NCI-H1694 treated with DMSO at 0.1 percent for 48 hours (cell line): Measurements from ENCODE around the gene DEDD.

Source experiments
- DNase-seq: peaks from one replicate; lab custom pipeline; 2025; lab: John Stamatoyannopoulos, UW

DEDD gene

DNA sequence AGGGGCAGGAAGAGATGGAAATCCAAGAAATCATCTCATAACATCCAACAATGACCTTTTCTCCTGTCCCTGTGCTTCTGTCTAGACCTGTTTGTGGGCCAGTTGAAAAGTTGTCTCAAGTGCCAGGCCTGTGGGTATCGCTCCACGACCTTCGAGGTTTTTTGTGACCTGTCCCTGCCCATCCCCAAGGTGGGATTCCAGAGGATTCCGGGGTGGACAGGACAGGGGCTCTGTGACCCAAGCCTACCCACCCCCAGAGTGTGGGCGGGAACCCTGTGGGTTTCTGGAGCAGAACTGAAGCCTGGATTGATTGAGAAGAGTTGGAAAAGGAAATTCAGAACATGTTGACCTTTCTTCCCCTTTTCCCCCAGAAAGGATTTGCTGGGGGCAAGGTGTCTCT lies 31.3 kb upstream of the DEDD start:
- DNase-seq = no peak

DNA sequence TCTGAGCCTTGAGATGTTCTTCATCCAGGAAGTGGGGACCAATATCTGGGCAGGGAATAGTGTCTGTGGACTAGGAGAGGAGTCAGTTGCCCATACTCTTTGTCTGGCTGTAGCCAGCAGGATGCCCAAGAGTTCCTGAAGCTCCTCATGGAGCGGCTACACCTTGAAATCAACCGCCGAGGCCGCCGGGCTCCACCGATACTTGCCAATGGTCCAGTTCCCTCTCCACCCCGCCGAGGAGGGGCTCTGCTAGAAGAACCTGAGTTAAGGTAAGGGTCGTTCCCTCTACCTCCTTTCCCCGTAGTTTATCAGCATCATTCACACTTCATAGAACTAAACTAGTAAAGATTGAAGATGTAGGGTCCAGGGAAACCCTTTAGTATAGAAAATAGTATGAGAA lies 30.3 kb upstream of the DEDD start:
- no peak for DNase-seq

DNA sequence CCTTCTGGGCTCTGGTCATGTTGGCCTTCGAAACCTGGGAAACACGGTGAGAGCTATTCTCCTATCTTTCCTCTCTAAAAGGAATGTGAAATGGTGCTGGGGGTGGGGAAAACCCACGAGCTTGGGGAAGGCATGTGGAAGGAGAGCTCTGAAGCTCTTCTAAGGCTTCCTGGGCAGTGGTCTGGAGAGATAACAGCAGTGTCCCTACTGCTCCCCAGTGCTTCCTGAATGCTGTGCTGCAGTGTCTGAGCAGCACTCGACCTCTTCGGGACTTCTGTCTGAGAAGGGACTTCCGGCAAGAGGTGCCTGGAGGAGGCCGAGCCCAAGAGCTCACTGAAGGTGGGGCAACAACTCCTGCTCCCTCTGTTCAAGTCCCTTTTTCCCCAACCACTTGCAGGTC lies 29.6 kb upstream of the DEDD start:
- DNase-seq = no peak

DNA sequence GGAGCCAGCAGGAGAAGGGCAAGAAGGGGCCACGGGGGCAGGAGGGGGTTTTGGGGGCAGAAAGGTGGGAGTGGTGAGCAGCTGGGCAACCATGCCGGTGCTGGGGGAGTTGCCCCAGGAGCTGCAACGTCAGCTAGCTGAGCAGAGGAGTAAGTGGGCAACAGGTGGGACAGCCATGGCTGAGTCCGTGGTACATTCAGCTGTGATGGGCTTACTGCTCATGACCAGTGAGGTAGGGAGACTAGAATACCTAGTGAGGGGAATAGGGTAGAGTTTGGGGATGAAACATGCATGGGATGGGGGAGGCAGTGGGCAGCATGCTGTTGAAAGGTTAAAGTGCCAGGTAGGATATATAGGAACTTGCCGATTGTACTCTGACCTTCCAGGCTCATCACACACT lies 29.2 kb upstream of the DEDD start:
- DNase-seq = no peak

DNA sequence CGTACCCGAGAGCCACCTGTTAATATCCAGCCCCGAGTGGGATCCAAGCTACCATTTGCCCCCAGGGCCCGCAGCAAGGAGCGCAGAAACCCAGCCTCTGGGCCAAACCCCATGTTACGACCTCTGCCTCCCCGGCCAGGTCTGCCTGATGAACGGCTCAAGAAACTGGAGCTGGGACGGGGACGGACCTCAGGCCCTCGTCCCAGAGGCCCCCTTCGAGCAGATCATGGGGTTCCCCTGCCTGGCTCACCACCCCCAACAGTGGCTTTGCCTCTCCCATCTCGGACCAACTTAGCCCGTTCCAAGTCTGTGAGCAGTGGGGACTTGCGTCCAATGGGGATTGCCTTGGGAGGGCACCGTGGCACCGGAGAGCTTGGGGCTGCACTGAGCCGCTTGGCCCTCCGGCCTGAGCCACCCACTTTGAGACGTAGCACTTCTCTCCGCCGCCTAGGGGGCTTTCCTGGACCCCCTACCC lies 28.2 kb upstream of the DEDD start:
- no peak for DNase-seq

DNA sequence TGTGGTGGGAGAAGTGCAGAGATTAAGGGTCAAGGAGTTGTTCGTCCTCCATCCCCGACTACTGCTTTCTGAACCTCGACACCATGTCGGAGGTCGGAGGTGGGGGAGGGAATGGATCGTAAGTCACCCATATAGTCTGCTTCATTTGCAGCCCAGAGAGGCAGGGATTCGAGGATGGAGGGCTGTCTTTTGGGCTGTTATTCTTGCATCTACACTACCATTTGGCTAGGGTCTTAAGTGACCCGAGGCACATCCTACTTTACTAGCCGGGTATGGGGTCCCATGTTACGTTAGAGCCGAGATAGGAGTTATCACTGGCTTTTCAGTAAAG lies 27.4 kb upstream of the DEDD start:
- no peak for DNase-seq

DNA sequence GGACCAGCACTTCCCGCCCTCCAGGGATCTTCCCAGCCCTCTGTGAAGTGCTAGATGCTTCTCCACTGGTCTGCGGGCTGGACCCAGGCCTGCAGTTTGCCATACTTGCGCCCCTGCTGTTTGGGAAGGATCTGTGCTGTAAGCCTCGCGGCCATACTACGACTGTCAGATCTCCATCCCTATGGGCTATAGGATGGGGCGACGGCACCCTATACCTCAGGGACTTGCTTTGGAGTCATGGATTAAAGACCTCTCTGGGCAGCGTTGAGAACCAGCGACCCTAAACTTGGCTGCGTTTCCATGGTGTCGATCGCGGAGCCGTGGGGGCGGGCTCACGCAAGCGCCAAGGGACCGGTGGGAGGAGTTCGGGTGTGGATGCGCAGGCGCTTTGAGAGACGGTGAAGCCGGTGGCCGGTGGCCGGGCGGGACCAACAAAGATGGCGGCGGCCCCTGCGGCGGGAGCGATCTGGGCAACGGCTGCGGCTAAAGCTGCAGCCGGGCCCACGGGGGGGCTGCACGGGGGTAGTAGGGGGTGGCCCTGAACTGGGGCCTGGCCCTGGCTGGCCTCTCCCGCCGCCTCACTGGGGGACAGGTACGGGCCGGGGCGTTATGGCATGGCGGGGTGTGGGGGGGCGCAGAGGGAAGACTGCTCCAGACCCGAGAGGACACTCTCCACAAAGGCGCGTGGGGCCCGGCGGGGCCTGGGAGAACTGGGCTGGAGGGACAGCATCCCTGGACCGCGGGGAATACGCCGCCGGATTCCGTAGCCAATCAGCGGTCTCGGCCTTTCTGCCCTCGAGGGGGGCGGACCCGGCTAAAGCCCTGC lies 26.8 kb upstream of the DEDD start, which contains the start of gene USP21:
Gene USP21, plus strand, starts transcription at position 414 of the 826 bp plus-strand sequence. CDS start 1,141 bp downstream, outside the sequence.
- peak; percentile 88 for DNase-seq

DNA sequence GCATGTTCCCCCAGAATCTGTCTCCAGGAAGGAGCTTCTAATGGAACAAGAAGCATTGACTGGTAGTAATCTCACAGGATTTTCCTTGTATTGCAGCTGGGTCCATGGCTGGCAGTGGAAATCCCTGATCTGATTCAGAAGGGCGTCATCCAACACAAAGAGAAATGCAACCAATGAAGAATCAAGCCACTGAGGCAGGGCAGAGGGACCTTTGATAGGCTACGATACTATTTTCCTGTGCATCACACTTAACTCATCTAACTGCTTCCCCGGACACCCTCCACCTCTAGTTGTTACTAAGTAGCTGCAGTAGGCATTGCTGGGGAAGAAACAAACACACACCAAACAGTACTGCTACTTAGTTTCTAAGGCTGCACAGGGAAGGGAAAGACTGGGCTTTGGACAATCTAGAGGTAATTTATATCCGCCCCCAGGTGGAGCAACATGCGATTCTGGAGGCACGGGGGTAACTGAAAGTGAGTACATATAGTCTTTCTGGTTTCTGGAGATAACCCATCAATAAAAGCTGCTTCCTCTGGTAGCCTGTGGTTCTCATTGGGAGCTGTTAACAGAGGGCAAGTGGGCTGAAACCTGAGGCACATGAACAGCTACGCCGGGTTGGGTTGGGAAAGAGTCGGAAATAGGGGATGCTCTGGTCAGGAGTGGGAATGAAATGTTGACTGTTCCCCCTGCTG lies 26.0 kb upstream of the DEDD start:
- DNase-seq = no peak

DNA sequence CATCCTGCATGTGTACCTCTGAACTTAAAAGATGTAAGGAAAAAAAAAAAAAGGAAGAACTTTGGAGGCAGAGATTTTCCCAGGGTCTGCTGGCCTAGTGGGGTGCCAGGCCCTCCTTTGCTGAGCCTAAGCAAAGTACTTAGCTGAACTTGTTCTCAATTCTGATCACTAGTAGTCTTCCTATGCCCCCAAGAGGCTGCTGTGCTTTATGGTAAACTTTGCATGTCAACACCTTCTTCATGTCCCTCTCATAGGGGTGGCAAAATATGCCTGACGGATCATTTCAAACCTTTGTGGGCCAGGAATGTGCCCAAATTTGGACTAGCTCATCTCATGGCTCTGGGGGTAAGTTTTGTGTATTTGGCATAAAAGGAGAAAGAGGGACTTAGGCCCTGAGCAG lies 25.4 kb upstream of the DEDD start:
- no peak for DNase-seq

DNA sequence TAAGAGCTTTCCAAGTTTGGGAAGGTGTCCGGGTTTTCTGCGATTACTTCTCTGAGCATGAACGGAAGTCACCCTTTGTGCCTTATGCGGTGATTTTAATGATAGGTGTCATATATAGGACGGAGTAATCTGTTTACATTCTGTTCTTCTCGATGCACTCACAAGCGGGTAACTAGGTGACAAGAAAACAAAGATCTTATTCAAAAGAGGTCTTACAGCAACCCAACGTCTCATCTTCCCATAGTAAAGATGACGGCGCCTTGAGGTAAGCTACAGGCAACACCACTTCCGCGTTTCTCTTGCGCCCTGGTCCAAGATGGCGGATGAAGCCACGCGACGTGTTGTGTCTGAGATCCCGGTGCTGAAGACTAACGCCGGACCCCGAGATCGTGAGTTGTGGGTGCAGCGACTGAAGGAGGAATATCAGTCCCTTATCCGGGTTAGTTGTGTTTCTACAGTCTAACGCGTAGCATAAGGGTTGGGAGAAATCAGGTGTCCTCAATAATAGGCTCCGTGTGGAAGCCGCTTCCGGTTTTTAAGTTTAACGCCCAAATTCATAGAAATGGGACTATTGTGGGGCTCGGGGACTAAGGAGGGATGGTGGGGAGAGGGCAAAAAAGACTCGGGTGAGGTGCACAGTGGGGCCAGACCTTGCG lies 21.3 kb upstream of the DEDD start, which contains the start of gene UFC1:
Gene UFC1, plus strand, starts transcription at position 297 of the 656 bp plus-strand sequence. Its CDS starts 20 bp downstream, at position 317.
- peak; percentile 95 for DNase-seq

DNA sequence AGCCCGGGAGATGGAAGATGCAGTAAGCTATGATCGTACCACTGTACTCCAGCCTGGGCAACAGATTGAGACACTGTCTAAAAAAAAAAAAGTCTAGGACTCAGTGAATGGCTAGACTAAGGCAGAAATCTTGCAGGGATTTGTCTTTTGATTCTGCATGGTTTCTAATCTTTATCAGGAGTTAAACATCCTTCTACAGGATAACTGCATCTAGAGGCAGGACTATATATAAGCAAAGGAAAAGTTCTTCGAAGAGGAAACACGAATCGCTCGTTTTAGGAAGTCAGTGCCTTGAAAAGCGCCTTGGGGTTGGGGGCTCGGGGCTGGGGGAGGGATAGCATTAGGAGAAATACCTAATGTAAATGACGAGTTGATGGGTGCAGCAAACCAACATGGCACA lies 20.7 kb upstream of the DEDD start:
- no peak for DNase-seq

DNA sequence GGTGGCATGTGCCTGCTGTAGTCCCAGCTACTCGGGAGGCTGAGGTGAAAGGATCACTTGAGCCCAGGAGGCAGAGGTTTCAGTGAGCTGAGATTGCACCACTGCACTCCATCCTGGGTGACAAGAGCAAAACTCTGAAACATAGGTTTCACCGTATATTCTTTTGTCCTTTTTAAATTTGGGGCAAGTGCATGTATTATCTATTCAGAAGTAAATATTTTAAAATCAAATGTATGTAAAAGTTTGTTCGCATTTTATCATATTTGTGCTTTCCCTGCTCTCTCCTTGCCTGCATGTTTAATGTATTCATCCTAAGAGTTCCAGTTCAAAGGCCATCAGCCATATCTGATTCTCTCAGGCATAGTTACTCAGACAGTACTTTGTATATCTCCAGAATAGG lies 13.4 kb upstream of the DEDD start:
- peak; percentile 35 for DNase-seq

DNA sequence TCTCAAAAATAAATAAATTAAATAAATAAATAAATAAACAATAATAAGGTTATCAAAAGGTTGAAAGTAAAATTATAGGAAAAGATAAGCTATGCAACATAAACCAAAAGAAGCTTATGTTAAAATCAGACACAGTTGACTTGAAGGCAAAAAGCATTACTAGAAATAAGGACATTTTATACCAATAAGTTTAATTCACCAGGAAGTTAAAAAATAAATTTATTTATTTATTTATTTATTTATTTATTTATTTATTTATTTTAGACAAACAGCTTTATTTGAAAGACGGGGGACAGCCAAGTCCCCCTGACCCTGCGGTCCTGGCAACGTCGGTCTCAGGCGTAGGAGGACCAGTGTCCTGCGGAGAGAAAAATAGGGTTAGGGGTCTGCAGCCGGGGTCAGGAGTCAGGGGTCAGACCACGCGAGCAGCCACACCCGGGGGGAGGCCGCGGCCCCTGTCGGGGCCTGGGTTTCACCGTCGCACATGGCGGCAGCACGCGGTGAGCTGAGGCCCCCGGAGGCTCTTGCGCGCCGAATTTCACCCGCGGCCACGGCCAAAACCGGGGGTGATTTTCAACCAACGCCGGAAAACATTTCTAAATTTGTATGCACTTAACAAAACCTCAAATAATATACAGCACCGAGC lies 8.4 kb upstream of the DEDD start:
- DNase-seq = no peak

DNA sequence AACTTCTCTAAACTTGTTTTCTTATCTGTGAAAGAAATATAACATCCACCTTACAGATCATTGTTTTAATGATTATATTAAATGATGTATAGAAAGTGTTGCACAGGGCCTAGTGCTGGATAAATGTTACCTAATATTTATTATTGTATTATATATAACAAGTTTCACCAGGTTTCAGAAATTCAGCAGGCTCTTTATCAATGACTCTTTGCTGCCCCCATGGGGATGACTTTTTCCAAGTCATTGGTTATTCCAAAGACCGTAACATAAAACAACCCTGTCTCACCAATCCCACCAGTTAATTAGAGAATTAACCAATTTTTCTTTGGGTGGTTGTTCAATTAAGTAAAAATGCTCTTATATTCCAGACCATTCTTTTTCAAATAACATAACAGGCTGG lies 7.3 kb upstream of the DEDD start:
- DNase-seq = peak; percentile 45

DNA sequence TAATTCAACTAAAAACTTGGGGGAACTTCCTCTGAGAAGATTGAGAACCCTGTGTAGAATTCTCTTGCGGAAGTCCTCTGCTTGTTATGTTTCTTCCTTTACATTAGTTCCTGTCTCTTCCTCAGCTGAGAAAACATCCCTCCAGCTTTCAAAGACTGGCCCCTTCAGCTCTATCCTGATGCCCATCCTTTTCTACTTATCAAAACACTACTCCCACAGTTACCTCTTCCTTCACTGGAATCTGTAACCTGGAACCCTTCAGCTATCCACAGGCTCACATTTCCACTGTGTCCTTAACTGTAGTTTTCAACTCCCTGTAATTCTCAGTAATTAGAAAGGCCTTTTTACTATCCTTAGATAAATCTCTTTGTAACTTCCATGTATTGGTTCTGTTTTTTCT lies 6.0 kb upstream of the DEDD start:
- no peak for DNase-seq

DNA sequence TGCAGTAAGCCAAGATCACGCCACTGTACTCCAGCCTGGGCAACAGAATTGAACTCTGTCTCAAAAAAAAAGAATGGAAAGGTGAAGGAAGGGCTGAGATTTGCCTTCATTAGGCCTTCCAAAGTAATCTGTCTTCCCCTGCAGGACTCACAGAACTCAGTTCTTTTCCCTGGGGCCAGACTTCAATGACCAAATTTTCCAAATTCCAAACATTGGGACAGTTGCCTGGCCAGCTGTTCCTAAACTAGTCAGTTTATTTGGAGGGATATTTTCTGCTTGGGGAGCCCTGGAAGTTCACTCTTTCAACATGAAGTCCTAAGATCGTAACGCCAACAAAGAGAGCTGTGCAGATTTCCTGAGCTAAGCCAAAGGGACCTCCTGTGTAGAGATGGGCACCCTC lies 5.4 kb upstream of the DEDD start:
- no peak for DNase-seq

DNA sequence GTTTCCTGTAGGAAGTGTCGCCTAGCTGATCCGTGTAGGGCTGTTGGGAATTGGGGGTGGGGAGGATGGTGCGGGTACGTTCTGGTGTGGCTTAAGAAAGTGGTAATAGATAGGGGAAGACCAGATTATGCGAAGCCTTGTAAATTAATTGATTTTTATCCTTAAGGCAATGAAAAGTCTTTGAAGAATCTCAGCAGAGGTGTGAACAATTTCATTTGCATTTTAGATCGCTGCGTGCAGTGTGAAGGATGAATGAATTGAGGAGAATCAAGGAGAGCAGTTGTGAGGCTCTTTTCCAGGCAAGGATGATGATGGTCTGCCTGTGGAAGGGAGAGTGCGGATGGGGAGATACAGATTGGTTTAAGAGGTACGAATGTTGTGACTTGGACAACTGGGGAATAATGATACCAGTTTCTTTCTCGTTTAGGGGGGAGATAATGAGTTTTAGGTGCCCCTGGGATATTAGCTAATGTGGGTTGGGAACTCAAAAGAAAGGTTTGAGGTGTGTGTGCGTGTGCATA lies 813 bp upstream of the DEDD start:
- no peak for DNase-seq

DNA sequence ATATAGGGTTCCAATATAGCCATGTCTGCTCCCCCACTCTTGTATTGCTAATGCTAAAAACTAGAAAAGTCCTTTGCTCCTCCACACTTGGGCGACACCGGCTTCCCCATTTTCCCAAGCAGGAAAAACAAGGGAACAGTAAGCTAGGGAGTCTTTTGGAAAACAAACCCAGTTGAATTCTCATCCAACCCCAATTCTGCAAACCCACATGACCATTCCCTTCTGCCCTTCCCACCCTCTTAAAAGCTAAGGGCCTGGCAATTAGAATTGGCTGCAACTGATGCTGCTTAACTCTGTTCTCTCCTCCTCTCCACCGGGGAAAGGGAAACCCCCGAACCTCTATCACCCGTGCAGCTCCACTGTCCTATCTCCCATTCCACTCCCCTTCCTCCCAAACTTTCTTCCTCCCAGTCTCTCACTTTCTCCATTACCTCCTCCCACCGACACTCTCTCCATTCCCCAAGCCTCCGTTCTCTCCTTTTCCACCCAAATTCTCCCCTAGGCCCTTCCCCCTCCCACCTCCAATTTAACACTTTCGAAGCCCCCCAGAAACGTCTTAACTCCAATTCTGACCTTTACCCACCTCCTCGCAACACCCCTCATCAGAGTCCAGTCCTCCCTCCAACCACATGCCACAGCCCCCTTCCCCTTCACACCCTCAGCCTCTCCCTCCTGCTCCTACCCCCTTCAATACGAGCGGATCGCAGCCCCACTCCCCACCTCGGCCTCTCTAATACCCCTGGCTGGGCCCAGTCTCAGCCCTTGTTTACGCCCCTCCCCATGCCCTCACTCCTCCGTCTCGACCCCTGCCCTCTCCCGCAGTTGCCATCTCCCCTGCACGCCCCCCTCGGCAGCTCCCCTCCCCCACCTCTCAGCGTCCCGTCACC lies 701 bp downstream of the DEDD start:
- DNase-seq = peak; percentile 49

DNA sequence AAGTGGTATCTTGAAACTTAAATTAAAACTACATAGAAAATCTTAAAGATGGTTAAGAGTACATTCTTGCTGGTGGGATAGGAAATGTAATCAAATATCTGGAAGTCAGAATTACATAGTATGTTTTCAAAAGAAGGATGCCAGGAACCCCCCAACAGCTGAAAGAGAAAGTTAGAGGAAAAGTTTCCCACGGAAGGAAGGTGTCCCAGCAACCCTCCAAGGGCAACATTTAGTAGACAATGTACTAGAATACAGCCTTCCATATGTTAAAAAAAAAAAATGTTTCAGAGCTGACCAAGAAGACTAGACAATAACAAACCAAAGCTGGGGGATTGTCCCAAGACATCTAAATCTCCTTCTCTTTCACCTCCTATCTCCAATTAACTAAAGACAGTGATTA lies 2.2 kb downstream of the DEDD start:
- peak; percentile 64 for DNase-seq

DNA sequence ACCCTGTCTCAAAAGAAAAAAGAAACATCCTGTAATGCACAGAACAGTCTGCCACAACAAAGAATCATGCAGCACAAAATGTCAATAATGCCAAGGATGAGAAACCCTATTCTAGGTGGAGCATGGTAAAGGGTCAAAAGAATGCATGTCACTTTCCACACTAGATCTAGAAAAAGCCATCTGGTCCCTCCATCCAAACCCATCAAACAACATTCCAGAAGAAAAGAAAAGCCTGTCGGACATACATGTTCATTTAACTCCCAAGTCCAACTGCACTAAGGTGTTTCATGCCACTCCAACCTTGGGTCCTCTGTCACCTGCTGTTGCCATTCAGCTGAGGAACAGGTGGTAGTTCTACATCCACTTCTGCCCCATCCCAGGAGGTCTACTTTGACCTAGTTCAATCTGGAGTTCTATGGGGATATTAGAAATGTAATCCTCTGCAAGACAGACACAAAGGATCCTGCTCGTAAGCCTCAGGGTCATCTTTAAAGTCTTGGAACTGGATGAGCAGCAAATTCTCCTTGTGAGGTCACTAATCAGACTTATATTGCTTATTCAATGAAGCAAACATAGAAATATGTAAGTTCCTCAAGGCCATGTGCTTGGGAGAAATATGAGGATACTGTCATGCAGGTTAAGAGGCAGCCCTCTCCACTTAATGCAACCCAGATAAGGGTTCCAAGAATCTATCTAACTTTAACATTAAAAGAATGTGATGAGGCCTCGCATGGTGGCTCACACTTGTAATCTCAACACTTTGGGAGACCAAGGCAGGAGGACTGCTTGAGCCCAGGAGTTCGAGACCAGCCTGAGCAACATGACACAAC lies 3.7 kb downstream of the DEDD start:
- DNase-seq = peak; percentile 71
